Lower lobe of right lung (tissue), 2 donors: ENCODE results near the gene B3GNT9. TPM values are rescaled to one million over a fixed set of nuclear protein-coding genes. Genes with fewer than 3 reads are reported as not detected.

Experiments used
- ATAC-seq, 2 donors: fragments of 200-7000 bp; cut with Tn5 transposase; one replicate each; pipeline ENCODE4 v1.9.1; 2020 to 2022; ENCODE audit warnings: mild to moderate bottlenecking in 2 of 2, moderate library complexity in 2 of 2
- DNase-seq: peaks from one replicate; pipeline ENCODE4 v3.0.0-alpha.2; 2020
- H3K27ac ChIP-seq: fragments of 200-600 bp; one replicate; pipeline ENCODE4 v1.8.0; 2022
- H3K27me3 ChIP-seq: fragments of 200-600 bp; one replicate; pipeline ENCODE4 v1.8.0; 2022; ENCODE audit warnings: low read depth
- H3K36me3 ChIP-seq: fragments of 200-600 bp; one replicate; pipeline ENCODE4 v1.8.0; 2022; ENCODE audit warnings: mild to moderate bottlenecking
- H3K4me1 ChIP-seq: fragments of 200-600 bp; one replicate; pipeline ENCODE4 v1.8.0; 2022
- H3K4me3 ChIP-seq: fragments of 200-600 bp; one replicate; pipeline ENCODE4 v1.8.0; 2022; ENCODE audit warnings: mild to moderate bottlenecking
- H3K9me3 ChIP-seq: fragments of 200-600 bp; one replicate; pipeline ENCODE4 v1.8.0; 2022
- CTCF ChIP-seq: fragments of 200-600 bp; IDR thresholded peaks from one replicate; pipeline ENCODE4 v1.8.0; 2022; ENCODE audit warnings: antibody characterized with exemption, mild to moderate bottlenecking
- intact Hi-C: fragments of 100-400 bp; cut with DNase I; formaldehyde crosslinking; loops from one replicate; pipeline ENCODE4 v1.11.0; 2022
- long read RNA-seq: library from polyadenylated mRNA; unstranded; transcript quantifications from one replicate; pipeline ENCODE4 v2.0.0, GENCODE V29; 2021
- total RNA-seq: library from RNA; stranded (reverse); fragmentation: NEBNext Ultra II Directional; extraction: Animal tissue kit (Norgen Biotek cat#: 25700); gene quantifications from one replicate; pipeline ENCODE4 v1.2.1, GENCODE V29; 2021
- donor health status: DM: no; HTN: yes; CAD: no; lungs with severe emphysema.

Gene B3GNT9
- 13.5 TPM for total RNA-seq
- long read RNA-seq, transcript B3GNT9-201 (2 exons, 2,917 nt) = major isoform, 13 of 18 reads
- long read RNA-seq, partial matches to known transcripts = 0 of 18 reads
- long read RNA-seq, other reads (novel, unspliced or antisense) = 5 of 18 reads

GRCh38 chr16:67150833-67151396, at the start of gene B3GNT9:
TSS of gene B3GNT9 (minus strand) at chr16:67150998. CDS start at chr16:67150485, 513 bp downstream.
- intact Hi-C loops = loop anchor here (10.0 kb wide), 1 partner anchor 176 kb away; no protein-coding TSS in a partner anchor
- Histone ChIP-seq H3K27ac (peak within 1 kb of the TSS; percentile 84), H3K36me3 (peaks cover 37% of the 10 kb centered on the region), H3K27me3 (peaks cover 12% of the 10 kb centered on the region), H3K9me3 (no peaks in the 10 kb centered on the region), H3K4me3 (peak within 1 kb of the TSS; percentile 68), H3K4me1 (peaks cover 33% of the 10 kb centered on the region)
- ATAC-seq (peak; percentile 82 to 86), DNase-seq (peak; percentile 84)
- no peak for TF ChIP-seq CTCF

- Histone ChIP-seq H3K27me3 (no peaks in the 10 kb centered on the region), H3K36me3 (peaks cover 69% of the 10 kb centered on the region), H3K4me3 (no peak overlapping the region), H3K4me1 (peaks cover 13% of the 10 kb centered on the region), H3K27ac (no peak overlapping the region), H3K9me3 (no peaks in the 10 kb centered on the region)
- DNase-seq (no peak), ATAC-seq (no peak)
- intact Hi-C loops = no loop called here
- TF ChIP-seq CTCF = no peak
Observed at GRCh38 chr16:67200491-67200890, 49.7 kb upstream of the B3GNT9 start.

GRCh38 chr16:67199808-67200198, 49.0 kb upstream of the B3GNT9 start:
- Histone ChIP-seq H3K9me3 (no peaks in the 10 kb centered on the region), H3K4me1 (peaks cover 13% of the 10 kb centered on the region), H3K36me3 (peaks cover 76% of the 10 kb centered on the region), H3K27me3 (no peaks in the 10 kb centered on the region), H3K27ac (no peak overlapping the region), H3K4me3 (peak overlapping the region; percentile 58)
- DNase-seq = no peak
- ATAC-seq = peak; percentile 37 to 47
- TF ChIP-seq CTCF = no peak
- intact Hi-C loops = no loop called here

- Histone ChIP-seq H3K4me1 (peaks cover 15% of the 10 kb centered on the region), H3K9me3 (no peaks in the 10 kb centered on the region), H3K27ac (peak within 1 kb of the TSS; percentile 71), H3K36me3 (peaks cover 81% of the 10 kb centered on the region), H3K27me3 (no peaks in the 10 kb centered on the region), H3K4me3 (peak within 1 kb of the TSS; percentile 58)
- DNase-seq (peak; percentile 77), ATAC-seq (peak; percentile 87 to 92)
- intact Hi-C loops = no loop called here
- peak; percentile 42 for TF ChIP-seq CTCF
Observed at GRCh38 chr16:67199011-67199807, 48.4 kb upstream of the B3GNT9 start, which contains the start of gene ELMO3. TSS of gene ELMO3 (plus strand) at chr16:67199131. CDS start at chr16:67199327, 196 bp downstream.

GRCh38 chr16:67198238-67198734, 47.5 kb upstream of the B3GNT9 start:
- DNase-seq (peak; percentile 70), ATAC-seq (peak; percentile 54 to 69)
- Histone ChIP-seq H3K36me3 (peaks cover 81% of the 10 kb centered on the region), H3K4me1 (peaks cover 24% of the 10 kb centered on the region), H3K4me3 (no peak overlapping the region), H3K27me3 (no peaks in the 10 kb centered on the region), H3K27ac (peak overlapping the region; percentile 71), H3K9me3 (no peaks in the 10 kb centered on the region)
- intact Hi-C loops = no loop called here
- TF ChIP-seq CTCF = peak; percentile 63
